HG03135 (cell line): ENCODE data around the gene TRIP11.

ENCODE experiments used
- ATAC-seq: cut with Tn5 transposase; IDR thresholded peaks from one replicate; pipeline ENCODE4 v1.9.1; 2021; ENCODE audit warnings: mild to moderate bottlenecking, moderate library complexity; ENCODE audit not compliant: unreplicated experiment

Gene TRIP11

DNA sequence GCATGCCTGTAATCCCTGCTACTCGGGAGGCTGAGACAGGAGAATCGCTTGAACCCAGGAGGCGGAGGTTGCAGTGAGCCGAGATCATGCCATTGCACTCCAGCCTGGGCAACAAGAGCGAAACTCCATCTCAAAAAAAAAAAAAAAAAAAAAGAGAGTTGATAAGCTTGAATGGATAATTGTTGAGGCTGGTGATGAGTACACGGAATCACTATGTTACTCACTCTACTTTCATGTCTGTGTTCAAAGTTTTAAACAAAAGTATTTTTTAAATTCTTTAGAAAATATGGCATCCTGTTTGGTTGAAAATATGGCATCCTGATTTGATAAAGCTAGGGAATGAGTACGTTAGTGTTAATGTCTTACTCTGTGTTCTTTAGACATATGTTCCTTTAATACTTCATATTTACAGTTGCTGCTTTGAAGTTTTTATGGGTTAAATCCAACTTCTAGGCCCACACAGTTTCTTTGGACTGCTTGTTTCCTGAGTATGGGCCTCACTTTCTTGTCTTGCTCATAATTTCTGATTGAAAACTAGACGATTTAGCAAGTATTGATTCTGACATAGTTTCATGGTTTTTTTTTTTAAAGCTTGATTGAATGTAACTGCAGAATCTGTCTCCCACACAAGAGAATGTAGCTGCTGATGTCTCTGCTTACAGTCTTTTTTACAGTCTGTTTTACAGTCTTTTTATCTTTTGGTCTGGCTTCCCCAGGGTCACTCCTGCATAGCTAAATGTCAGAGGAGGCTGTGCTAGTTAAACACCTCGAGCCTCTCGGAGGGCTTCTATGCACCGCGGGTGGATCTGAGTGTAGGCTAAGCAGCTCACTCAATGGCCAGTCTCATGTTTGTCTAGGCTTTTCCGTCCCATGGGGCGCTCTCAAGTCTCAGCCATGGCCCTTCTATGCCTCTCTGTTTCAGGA lies 78.3 kb downstream of the TRIP11 start:
- no peak for ATAC-seq

DNA sequence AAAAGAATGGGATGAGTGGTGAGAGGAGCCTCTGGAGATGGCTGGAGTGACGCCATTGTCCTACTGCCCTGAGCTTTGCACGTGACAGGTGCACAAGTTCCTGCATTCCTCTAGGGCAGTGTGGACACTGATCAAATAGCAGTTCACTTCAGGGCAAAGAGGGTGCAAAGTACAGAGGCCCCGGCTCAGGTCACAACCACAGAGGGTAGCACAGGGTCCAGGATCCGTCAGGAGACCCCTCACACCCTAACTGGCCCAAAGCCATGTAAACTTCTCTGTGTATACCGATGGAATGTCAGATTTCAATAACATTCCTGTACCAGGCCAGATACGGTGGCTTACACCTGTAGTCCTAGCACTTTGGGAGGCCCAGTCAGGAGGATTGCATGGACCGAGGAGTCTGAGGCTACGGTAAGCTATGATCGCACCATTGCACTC lies 82.0 kb downstream of the TRIP11 start:
- no peak for ATAC-seq

DNA sequence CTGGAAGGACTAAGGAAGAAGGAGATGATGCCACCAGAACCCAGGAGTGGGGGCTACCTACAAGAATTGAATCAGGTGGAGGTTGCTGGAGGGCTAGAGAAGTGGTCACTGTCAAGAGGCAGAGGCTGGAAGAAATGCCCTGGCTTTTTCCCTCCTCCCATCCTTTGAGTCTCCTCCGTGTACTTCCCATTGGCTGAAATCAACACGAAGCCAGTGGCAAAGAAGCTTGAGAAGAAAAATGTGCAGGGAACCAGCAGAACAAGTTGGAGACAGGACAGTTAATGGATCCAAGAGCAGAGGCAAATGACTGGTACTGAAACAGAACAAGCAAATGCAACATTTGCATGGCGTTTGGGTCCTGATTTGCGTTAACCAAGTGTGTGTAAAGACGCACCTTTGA lies 83.2 kb downstream of the TRIP11 start:
- ATAC-seq = no peak

DNA sequence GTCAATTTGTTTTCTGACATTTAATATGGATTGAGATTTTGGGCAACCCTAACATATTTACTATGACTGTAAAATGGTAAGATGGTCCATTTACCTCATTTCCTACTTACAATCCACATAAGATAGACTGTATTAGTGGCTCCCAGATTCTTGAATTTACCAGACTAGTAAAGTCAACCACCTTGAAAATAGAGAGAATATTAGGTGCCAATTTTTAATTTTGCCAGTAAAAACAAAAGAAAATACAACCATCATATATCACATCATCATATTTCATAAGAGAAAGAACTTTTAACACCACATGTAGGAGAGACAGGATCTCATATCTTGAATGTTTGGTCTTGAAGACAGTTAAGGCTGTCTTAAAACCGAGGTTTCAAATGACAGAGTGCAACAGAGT lies 84.7 kb downstream of the TRIP11 start:
- ATAC-seq = no peak

DNA sequence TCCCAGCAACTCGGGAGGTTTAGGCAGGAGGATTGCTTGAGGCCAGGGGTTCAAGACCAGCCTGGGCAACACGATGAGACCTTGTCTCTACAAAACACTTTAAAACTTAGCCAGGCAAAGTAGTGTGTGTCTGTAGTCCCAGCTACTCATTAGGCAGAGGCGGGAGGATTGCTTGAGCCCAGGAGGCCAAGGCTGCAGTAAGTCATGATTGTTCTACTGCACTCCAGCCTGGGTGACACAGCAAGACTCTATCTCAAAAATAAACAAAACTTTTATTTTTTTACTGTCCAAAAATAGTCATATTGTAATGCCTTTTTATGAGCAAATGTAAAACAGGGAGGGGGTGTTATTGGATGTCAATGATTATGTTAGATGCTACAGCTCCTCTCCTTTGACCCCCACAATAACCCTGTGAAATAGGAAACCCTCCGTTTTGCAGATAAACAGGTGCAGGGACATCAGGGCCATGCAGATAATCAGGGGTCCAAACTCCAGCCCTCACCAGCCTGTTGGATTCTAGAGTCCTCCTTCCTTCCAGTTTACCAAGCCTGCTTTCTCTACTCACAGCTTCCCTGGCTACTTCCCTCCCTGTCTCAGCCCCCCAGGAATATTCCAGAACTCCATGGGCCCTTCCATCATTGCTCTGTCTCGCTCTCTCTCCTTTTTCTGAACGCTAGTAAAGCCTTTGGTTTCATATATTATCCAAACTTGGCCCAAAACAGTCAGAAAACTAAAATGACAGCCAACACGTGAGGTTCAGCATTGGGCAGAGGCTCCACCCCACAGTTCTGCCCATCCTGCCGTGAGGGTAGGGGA lies 86.5 kb downstream of the TRIP11 start:
- ATAC-seq = no peak

DNA sequence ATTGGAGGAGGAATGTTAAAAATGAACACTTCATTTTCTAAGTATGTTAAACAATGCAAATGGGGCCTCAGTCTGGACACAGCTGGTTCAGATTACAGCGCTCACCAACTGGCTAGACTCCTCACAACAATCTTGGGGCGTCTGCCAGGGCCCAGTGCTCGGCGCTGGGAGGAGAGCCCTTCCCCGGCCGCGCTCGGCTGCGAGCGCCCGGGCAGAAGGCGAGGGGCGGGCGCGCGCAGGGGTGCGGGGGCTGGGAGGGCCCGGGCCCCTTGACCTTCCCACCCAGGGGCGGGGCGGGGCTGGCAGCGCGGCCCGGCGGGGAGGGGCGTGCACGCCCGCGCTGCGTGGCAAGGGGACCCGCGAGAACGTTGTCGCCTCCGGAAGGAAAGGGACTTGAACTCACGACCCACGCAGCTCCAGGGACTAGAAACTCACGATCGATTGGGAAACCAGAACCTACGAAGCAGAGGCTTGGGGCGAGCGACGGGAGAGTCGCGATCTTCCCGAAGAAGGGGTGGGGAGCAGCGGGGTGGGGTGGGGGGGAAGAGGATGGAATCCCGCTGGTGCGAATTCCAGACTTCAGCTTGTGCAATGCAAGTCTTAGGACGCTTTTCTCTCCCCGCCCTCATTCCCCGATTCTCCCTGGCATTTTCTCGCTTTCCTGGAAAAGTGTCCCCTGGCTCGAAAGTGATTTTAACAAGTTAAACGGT lies 92.2 kb downstream of the TRIP11 start, which contains the start of gene FBLN5:
Gene FBLN5 (minus strand): TSS at position 220 of the 710 bp plus-strand sequence. CDS start 465 bp downstream, outside the sequence.
- no peak for ATAC-seq

DNA sequence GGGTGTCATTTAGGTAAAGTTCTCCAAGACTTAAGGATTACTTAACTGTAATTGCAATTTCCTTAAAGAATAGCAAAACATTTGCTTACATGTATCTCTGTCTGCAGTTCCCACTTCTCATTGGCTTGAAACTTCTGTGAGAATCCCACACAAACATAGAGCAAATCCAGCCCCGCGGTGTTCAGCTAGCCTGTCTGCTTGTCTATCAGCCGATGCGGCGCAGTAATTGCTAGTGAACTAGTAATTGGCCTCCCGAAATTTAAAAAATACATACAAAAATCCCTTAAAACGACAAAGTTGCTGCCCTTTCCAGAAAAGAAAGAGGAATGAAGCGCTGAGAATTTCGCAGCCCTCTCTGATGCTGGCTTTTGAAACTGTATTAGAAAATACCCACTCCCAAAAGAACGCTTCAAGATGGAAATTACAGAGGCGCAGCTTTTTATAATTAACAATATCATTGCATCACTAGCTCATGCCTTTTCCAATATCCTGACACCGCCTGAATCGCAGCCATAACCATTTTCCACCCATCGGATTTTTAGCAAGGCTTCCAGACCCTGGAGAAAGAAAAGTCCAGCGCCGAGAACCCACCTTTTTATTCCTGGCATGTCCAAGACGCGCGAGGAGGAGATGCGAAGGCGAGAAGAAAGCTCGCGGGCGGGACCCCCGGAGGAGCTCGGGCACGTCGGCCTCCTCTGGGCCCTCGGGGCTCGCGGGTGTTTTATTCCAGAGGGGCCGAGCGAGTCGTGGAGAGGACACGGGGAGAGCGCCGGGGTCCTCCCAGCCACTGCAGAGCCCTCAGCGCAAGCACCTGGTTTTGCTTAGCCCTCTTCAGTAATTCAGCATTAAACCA lies 93.0 kb downstream of the TRIP11 start:
- no peak for ATAC-seq

DNA sequence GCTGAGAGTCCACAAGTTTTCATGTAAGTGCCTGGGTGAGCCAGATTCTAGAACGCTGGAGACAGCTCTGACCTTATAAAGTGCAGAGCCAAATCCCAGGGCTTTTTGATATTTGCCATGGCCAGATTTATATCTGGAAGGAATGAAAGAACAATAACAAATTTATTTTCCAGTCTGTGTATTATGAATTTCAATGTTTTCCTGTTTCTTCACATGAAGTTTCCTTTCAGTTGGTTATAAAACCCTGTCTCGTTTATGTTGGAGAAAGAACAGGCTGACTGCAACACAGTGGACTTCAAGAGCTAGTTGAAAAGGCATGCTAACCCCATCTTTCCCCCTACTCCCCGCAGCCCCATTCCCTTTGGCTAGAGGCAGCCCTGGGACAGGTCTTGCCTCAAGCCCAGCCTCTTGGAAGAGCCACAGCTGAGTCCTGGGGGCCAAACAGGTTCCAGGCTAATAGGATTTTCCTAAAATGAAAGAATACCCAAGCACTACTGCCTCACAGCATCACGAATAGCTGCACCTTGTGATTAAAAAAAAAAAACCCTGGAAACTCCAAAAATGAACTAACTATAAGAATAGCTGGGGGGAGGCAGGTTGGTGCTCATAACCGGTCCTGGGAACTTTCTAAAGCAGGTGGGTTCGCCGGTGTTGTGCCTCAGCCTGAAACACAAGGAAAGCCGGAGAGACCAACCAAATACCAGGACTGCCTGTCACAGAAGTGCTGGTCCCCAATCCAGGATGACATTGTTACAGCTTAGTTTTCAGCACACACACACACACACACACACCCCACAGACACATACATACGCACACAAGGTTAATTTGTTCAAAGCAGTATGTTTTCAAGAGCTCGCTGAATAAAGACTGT lies 93.9 kb downstream of the TRIP11 start:
- ATAC-seq = no peak

DNA sequence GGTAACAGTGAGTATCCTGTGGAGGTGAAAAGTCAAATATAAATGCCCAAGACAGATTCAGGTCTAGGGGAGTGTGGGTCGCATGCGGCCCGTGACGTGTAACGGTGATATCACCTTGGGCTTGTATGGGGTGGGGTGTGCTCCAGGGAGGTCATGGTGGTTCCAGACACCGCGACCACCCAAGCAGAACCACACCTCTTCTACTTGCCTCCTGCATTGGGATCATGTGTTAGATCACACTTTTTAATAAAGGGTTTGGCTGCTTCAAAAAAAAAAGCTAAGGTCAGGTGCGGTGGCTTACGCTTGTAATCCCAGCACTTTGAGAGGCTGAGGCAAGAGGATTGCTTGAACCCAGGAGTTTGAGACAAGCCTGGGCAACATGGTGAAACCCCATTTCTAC lies 96.9 kb downstream of the TRIP11 start:
- no peak for ATAC-seq

DNA sequence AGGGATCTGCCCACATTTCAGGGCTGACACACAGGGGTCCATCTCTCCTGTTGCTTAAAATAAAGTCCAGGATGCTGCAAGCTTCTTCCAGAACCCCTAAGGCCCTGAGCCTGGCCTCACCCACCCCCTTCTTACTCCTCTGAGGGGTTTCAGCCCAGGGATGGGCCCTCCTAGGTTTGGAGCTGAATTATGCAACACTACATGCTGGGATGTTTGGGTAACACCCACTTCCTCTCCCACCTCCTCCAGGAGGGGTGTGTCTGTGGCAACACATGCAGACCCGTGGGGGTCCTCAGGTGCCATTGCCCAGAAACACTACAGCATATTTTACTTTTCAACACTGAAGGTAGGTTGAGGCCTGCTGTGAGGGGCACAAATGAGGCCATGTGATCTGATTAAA lies 97.7 kb downstream of the TRIP11 start:
- no peak for ATAC-seq

DNA sequence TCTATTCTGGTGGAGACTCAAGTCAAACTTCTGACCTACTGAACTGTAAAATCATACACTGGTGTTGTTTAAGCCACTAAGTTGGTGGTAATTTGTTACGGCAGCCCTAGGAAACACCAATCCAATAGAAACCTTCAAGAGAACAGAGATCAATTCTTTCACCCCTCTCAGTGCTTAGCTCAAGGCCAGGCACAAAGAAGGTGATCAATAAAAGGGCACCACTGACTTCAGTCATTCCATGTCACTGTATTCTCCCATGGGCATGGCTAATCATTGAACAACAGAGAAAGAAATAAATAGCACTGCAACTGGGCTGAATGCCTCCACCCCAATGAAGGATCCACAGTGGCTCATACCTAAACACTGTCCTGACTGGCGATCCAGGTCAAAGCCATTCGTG lies 99.7 kb downstream of the TRIP11 start:
- no peak for ATAC-seq

DNA sequence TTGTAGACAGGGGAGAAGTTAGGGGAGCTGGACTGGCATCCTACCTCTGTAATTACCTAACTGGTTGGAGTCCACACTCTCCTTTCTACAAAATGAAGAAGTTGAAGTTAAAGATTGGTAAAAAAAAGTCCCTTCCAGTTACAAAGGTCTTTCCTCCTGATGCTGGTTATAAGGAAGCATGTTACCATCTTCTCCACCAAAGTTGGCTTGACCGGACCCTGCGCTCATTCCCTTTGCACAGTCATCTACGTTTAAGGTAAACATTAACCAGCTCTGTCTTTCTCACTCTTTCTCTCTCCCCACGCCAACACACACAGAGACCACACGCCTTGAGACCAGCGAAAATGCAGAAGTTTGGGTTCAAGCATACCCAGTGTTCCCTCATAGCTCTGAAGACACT lies 104.3 kb downstream of the TRIP11 start:
- no peak for ATAC-seq

DNA sequence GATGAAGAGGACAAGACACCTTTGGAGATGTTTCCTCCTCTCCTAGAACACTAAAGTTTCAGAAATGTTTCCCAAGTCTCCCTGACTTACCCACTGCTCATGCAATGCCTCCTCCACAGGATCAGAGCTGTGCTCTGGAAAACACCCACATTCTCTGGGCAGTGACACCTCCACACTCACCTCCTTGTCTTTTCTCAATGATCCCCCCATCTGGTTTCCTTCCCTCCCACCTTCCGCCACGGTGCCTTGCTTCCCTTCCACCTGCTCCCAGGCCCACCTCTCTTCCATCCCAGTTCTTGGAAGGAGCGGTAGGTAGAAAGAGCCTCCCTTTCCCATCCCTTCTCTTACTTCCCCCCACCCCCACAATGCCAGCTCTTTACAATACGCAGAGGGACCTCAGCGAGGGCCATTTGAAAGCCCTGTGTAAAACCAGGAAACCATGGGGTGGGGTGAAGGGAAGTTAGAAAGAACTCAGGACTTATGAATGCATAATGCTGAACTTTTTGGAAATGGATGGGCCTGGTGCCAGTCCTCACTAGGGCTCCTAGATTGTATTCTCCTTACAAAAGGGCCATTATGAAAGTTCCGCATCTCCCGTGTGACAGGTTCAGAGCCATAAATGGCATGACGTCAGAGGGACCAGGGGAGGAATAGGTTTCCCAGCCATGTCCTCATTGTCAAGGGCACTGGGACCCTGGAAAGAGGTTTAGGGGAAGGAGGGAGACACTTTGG lies 105.1 kb downstream of the TRIP11 start:
- ATAC-seq = no peak

DNA sequence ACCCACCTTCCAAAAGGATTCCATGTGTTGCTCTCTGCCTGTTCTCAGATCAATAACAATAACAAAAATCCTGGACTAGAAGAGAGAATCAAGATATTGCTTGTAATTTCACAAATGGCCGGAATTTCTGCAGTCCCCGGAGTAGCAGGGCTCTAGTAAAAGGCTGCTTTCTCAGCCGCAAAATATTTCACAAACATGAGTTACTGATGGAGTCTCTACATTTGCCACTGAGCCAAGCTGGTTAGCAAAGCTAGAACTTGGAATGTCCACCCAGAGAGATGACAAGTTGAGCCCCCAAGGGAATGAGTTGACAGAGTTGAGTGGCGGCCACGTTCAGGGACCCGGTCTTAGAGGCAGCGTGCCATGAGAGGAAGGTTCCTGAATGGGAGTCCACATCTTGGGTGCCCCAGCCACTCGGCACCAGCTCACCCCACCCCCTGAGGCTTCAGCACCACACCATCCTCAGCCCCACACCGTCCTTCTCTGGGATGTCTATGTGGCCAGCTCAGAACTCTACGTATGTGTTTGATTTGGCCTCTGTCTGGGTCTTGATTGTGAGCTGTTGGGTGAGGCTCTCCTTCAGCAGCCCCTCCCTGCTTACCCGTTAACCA lies 108.3 kb downstream of the TRIP11 start:
- ATAC-seq = no peak

DNA sequence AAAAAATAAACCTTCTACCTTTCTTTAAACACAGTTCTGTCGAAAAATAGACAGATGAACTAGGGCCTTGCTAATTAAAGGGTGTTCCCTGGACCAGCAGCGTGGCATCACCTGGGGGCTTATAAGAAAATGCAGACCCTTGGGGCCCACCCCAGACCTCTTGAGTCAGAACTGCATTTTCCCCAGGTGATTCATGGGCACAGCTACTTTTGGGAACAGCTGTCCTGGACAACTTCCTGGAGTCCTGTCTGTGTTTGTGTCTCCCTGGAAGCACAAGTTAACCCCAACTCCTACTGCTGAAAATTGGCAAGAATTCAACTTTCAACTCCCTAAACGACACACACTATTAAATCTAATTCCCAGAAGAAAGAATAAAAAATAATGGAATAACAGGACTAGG lies 110.2 kb downstream of the TRIP11 start:
- ATAC-seq = no peak

DNA sequence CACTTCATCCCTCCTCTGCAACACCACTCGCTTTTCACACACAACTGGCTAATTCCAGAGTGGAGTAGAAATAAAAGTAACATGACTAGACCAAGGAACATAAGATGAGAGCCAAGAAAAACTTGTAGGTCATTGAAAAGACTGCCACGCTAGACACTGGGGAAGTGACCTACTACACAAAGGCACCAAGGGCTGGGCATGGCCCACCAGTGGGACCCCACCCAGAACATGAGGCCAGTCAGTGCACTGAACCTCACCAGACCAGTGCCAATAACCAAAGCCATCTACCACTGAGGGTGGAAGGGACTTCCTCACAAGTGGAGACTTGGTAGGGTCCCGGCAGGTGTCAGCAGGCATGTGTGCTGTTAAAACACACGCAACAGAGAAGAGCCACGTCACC lies 112.1 kb downstream of the TRIP11 start:
- ATAC-seq = no peak

DNA sequence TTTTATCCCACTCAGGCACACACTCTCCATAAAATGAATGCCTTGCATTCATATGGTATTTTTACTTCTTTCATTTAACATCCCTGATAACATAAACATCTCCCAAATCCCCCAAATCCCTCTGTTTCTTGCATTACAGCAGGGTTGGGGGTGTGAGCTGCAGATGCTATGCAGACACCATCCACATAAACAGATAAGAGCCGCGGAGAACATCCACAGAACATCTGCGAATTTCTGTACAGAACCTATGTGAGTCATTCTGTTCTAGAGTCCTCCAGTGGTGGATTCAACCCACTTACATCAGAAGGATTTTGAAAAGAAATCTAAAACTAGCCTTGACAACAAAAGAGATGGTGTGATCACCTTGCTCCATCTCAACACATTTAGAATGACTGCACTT lies 112.7 kb downstream of the TRIP11 start:
- ATAC-seq = no peak
